Measurements from ENCODE around the gene IER2.

DNA sequence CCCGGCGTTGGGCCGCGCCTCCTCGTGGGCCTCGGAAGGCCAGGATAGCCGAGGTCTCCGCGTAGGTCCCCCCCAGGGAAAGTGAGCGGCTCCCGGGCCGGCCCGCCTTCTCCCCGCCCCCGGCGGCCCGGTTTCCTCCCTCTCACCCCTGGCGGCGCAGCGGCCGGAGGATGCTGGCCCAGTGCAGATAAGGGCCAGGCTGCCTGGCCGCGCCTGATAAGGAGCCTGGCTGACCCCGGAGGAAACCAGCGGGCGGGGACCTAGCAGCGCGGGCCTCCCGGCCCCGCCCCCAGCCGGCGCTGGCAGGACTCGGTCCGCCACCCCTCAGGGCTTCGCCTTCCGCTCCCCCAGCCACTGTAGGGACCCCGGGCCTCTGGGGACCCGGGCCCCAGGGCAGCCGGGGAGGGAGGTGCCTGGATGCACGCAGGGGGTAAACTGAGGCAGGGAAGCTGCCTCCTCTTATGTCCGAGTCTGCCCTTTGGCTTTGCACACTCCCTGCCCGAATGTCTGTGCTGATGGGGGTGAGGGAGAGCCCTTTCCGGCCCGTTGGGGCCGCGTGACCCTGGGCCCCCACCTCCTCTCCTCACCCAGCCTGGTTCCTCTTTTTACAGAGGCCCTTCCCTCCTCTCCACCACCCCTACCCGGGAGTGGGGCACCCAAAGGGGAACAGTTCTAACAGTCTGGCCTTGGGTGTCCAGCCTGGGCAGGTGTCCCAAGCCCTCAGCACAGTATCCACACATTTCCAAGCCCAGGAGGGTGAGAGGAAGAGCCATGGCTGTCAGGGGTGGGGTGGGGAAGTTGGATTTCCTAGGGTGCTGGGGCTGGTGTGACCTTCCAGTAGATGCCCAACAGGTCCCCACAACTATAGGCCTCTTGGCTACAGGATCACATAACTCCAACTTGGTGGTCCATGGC lies 47.3 kb upstream of the IER2 start, which contains the start of gene LYL1:
- TF ChIP-seq, protein P1, sequence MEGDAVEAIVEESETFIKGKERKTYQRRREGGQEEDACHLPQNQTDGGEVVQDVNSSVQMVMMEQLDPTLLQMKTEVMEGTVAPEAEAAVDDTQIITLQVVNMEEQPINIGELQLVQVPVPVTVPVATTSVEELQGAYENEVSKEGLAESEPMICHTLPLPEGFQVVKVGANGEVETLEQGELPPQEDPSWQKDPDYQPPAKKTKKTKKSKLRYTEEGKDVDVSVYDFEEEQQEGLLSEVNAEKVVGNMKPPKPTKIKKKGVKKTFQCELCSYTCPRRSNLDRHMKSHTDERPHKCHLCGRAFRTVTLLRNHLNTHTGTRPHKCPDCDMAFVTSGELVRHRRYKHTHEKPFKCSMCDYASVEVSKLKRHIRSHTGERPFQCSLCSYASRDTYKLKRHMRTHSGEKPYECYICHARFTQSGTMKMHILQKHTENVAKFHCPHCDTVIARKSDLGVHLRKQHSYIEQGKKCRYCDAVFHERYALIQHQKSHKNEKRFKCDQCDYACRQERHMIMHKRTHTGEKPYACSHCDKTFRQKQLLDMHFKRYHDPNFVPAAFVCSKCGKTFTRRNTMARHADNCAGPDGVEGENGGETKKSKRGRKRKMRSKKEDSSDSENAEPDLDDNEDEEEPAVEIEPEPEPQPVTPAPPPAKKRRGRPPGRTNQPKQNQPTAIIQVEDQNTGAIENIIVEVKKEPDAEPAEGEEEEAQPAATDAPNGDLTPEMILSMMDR (conservative IDR thresholded peaks at IDR 0.05; ENCODE audit: low read depth, low read length), result no peak
- TF ChIP-seq EZH2 (IDR thresholded peaks at IDR 0.05; ENCODE audit: borderline replicate concordance, low read depth, low read length, poor library complexity, severe bottlenecking), result no peak
